Stimulated activated CD8-positive, alpha-beta memory T cell treated with anti-CD3 and anti-CD28 coated beads, Interleukin-15, amount 100 ng/mL, for 48 hours (primary cell): ENCODE measurements around the gene COX7C.

Source experiments
- DNase-seq, 2 donors: peaks; one replicate each; pipeline ENCODE4 v3.0.0-alpha.2; 2020; ENCODE audit warnings: low read depth in 2 of 2

The COX7C gene

GRCh38 chr5:86664173-86664572 lies 46.4 kb downstream of the COX7C start:
- no peak for DNase-seq

GRCh38 chr5:86665984-86666760 lies 48.4 kb downstream of the COX7C start:
- no peak for DNase-seq

GRCh38 chr5:86666981-86667380 lies 49.2 kb downstream of the COX7C start:
- no peak for DNase-seq
